Neuronal stem cell (in vitro differentiated cells): ENCODE data around the gene PLPP3.
A peak's percentile ranks its signal among the peaks of the same experiment; 100 is the strongest.

ENCODE experiments used
- DNase-seq: peaks from one replicate; pipeline ENCODE4 v3.0.0-alpha.2; 2013; ENCODE audit warnings: low spot score
- H2AFZ ChIP-seq: one replicate; pipeline ENCODE4 v1.6.1; 2013; ENCODE audit warnings: mild to moderate bottlenecking, low read length, inconsistent platforms
- H2AK5ac ChIP-seq: 2 replicates; pipeline ENCODE4 v1.6.1; 2013; ENCODE audit warnings: low read depth, mild to moderate bottlenecking, inconsistent platforms, low read length, moderate library complexity, mixed read lengths
- H2BK120ac ChIP-seq: 2 replicates; pipeline ENCODE4 v1.6.1; 2013; ENCODE audit warnings: low read depth, mild to moderate bottlenecking, inconsistent platforms, low read length, moderate library complexity, mixed read lengths
- H2BK12ac ChIP-seq: one replicate; pipeline ENCODE4 v1.6.1; 2013; ENCODE audit warnings: low read length, inconsistent platforms
- H2BK15ac ChIP-seq: 2 replicates; pipeline ENCODE4 v1.6.1; 2013; ENCODE audit warnings: mild to moderate bottlenecking, low read length, inconsistent platforms, mixed read lengths
- H2BK5ac ChIP-seq: one replicate; pipeline ENCODE4 v1.6.1; 2013; ENCODE audit warnings: inconsistent platforms, mild to moderate bottlenecking, low read length, moderate library complexity
- H3K14ac ChIP-seq: one replicate; pipeline ENCODE4 v1.6.1; 2013; ENCODE audit warnings: low read length, inconsistent platforms
- H3K18ac ChIP-seq: 2 replicates; pipeline ENCODE4 v1.6.1; 2013; ENCODE audit warnings: low read length, inconsistent platforms
- H3K23ac ChIP-seq: 2 replicates; pipeline ENCODE4 v1.6.1; 2013; ENCODE audit warnings: low read depth, mild to moderate bottlenecking, mixed read lengths, low read length, inconsistent platforms; ENCODE audit not compliant: poor library complexity
- H3K27ac ChIP-seq: replicated peaks from 3 replicates; pipeline ENCODE4 v1.5.1; 2013; ENCODE audit warnings: low read length, inconsistent platforms
- H3K27me3 ChIP-seq, 3 experiments: 2 replicates each; pipeline ENCODE4 v1.6.1; 2013; ENCODE audit warnings: low read length in 3 of 3, mild to moderate bottlenecking in 2 of 3, inconsistent platforms in 1 of 3, low read depth in 1 of 3, mixed read lengths in 1 of 3, moderate library complexity in 1 of 3; ENCODE audit not compliant: control insufficient read depth in 3 of 3, insufficient read depth in 3 of 3
- H3K36me3 ChIP-seq, 2 donors: replicated peaks in 1 of 2; 2 replicates each; pipeline ENCODE4 v1.6.1; 2013; ENCODE audit warnings: low read length in 2 of 2; ENCODE audit not compliant: control insufficient read depth in 2 of 2, insufficient read depth in 2 of 2
- H3K4ac ChIP-seq: 2 replicates; pipeline ENCODE4 v1.6.1; 2013; ENCODE audit warnings: inconsistent platforms, mild to moderate bottlenecking, low read length, moderate library complexity
- H3K4me1 ChIP-seq, 2 donors: 1 replicate in 1 of 2; 2 replicates in 1 of 2; pipeline ENCODE4 v1.6.1; 2013; ENCODE audit warnings: low read length in 2 of 2, low read depth in 1 of 2; ENCODE audit not compliant: control insufficient read depth in 2 of 2, insufficient read depth in 1 of 2
- H3K4me2 ChIP-seq: one replicate; pipeline ENCODE4 v1.6.1; 2013; ENCODE audit warnings: mild to moderate bottlenecking, low read length, inconsistent platforms; ENCODE audit not compliant: insufficient read depth, poor library complexity, severe bottlenecking
- H3K4me3 ChIP-seq, 2 donors: 2 replicates each; pipeline ENCODE4 v1.5.1; 2013; ENCODE audit warnings: low read length in 2 of 2, mild to moderate bottlenecking in 2 of 2, inconsistent platforms in 1 of 2, moderate library complexity in 1 of 2
- H3K79me1 ChIP-seq: one replicate; pipeline ENCODE4 v1.6.1; 2013; ENCODE audit warnings: low read depth, mild to moderate bottlenecking, inconsistent platforms, low read length, moderate library complexity
- H3K9ac ChIP-seq: one replicate; pipeline ENCODE4 v1.6.1; 2013; ENCODE audit warnings: mild to moderate bottlenecking, low read depth, low read length, inconsistent platforms; ENCODE audit not compliant: poor library complexity
- H3K9me3 ChIP-seq, 2 donors: replicated peaks in 1 of 2; 2 replicates each; pipeline versions ENCODE3 to v1.6.1; 2013; ENCODE audit warnings: low read length in 2 of 2, mild to moderate bottlenecking in 2 of 2, inconsistent platforms in 1 of 2, low read depth in 1 of 2, mixed read lengths in 1 of 2, moderate library complexity in 1 of 2; ENCODE audit not compliant: control insufficient read depth in 2 of 2, insufficient read depth in 1 of 2
- H4K8ac ChIP-seq: one replicate; pipeline ENCODE4 v1.6.1; 2013; ENCODE audit warnings: low read depth, mild to moderate bottlenecking, inconsistent platforms, low read length, moderate library complexity
- H4K91ac ChIP-seq: one replicate; pipeline ENCODE4 v1.6.1; 2013; ENCODE audit warnings: low read length, low read depth, mild to moderate bottlenecking, inconsistent platforms; ENCODE audit not compliant: poor library complexity
- WGBS, 2 donors: extraction: QIAGEN DNeasy Blood & Tissue Kit; methylation state at CpG; one replicate each; pipeline ENCODE4 v1.1.7; 2013; ENCODE audit warnings: missing lambda C conversion rate in 2 of 2, mixed read lengths in 1 of 2; ENCODE audit not compliant: insufficient read length in 2 of 2, insufficient replicate concordance in 1 of 2; ENCODE audit errors: extremely low coverage in 2 of 2; 5-methylcytosine and 5-hydroxymethylcytosine counted together

Gene PLPP3

DNA sequence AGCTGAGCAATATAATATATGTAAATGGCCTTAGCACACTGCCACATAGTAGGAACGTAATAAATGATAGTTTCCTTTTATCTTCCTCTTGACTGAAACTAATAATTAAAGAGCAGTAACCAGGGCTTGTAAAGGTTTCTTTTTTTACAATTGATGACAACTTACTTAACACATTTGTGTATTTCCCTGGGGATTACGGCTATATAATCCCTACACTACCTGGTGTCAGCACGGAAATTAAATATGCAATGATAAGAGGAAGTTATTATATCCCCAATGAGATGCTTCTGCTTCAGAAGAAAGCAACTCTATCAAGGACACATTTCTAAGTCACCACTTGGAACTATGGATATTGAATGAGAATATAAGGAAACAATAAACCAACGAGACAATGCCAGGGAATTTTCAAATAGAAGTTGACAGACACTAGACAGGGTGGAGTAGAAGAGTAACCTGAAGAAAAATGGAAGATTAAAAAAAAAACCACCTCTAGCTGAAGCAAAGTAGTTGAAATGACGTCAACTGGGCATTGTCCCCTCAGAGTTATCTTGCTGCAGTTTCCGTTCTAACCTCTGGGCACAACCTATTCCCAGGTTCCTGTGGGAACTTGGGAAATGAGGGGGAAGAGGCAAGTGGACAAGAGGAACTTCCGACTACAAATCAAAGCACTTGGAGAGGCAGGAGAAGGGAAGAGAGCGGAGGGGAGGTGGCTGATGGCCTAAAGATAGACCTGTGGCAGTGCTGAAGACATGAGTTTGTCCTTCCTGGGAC, 66.5 kb downstream of the PLPP3 start:
- WGBS, 2 donors, result no CpG with 5 or more reads among the region's 8 CpGs
- no peaks in the 10 kb centered on the region for H3K27me3 ChIP-seq
- H2AK5ac ChIP-seq, result no peak overlapping the region
- peaks cover 6 to 93% of the 10 kb centered on the region in 2 donors for H3K36me3 ChIP-seq
- H2BK5ac ChIP-seq, result no peak overlapping the region
- no peak overlapping the region for H3K18ac ChIP-seq
- H2BK12ac ChIP-seq, result no peak overlapping the region
- H3K27ac ChIP-seq, result no peak overlapping the region
- no peak overlapping the region for H2AFZ ChIP-seq
- no peak overlapping the region for H3K4me3 ChIP-seq
- H2BK120ac ChIP-seq, result no peak overlapping the region
- no peak overlapping the region for H3K23ac ChIP-seq
- H3K4me2 ChIP-seq, result no peak overlapping the region
- H3K14ac ChIP-seq, result no peak overlapping the region
- H3K9me3 ChIP-seq, result peaks cover 0 to 4% of the 10 kb centered on the region in 2 donors
- no peak for DNase-seq
- H3K4me1 ChIP-seq, result peaks cover 22 to 28% of the 10 kb centered on the region in 2 donors
- H4K8ac ChIP-seq, result no peak overlapping the region
- H3K4ac ChIP-seq, result no peak overlapping the region
- H4K91ac ChIP-seq, result no peak overlapping the region
- no peak overlapping the region for H2BK15ac ChIP-seq
- no peaks in the 10 kb centered on the region for H3K79me1 ChIP-seq
- no peak overlapping the region for H3K9ac ChIP-seq

DNA sequence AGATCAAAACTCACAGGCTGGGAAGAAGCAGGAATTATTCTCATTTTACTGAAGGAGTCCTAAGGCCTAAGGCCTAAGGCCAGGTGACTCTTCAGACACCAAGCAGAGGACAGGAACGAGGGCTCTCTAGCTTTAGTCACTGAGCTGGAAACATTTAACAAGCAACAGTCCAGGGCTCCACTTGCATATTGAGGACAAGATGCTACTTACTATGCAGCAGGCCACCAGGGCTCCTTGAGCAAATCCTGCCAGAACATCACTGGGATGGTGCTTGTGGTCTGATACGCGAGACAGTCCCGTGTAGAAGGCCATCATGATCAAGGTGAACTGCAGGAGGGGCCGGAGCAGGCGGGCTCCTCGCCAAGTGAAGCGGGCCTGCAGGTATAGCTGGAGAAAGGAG, 67.6 kb downstream of the PLPP3 start:
- H2BK5ac ChIP-seq, result no peak overlapping the region
- H3K4me3 ChIP-seq, result no peak overlapping the region
- no peaks in the 10 kb centered on the region for H3K79me1 ChIP-seq
- no peak overlapping the region for H3K27ac ChIP-seq
- H3K4ac ChIP-seq, result no peak overlapping the region
- H2BK12ac ChIP-seq, result no peak overlapping the region
- no peak overlapping the region for H3K23ac ChIP-seq
- peaks cover 0 to 11% of the 10 kb centered on the region in 2 donors for H3K9me3 ChIP-seq
- DNase-seq, result no peak
- H3K18ac ChIP-seq, result no peak overlapping the region
- no CpG with 5 or more reads among the region's 8 CpGs for WGBS, 2 donors
- H3K14ac ChIP-seq, result no peak overlapping the region
- H4K91ac ChIP-seq, result no peak overlapping the region
- no peak overlapping the region for H2BK120ac ChIP-seq
- H3K4me1 ChIP-seq, result peaks cover 25 to 26% of the 10 kb centered on the region in 2 donors
- no peaks in the 10 kb centered on the region for H3K27me3 ChIP-seq
- no peak overlapping the region for H2AFZ ChIP-seq
- H2AK5ac ChIP-seq, result no peak overlapping the region
- H4K8ac ChIP-seq, result no peak overlapping the region
- H2BK15ac ChIP-seq, result no peak overlapping the region
- no peak overlapping the region for H3K9ac ChIP-seq
- peaks cover 13 to 93% of the 10 kb centered on the region in 2 donors for H3K36me3 ChIP-seq
- no peak overlapping the region for H3K4me2 ChIP-seq

DNA sequence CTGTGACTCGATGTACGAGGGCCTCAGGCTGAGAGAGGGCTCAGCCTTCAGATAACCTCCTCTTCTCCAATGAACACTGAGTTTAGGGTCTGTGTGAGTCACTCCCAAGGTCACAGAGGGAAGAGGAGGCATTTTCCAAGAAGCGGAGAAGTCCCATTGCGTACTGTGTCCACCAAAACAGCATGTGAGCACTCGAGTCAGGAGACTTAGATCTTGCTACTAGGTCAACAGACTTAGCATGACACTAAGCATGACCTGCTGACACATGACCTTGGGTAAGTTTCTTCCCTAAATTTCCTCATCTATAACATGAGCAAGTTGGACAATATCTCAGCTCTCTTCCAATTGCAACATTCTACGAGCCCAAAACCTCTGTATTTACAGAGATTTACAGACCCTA, 68.0 kb downstream of the PLPP3 start:
- H4K8ac ChIP-seq, result no peak overlapping the region
- no peaks in the 10 kb centered on the region for H3K27me3 ChIP-seq
- peaks cover 0 to 11% of the 10 kb centered on the region in 2 donors for H3K9me3 ChIP-seq
- H3K36me3 ChIP-seq, result peaks cover 16 to 93% of the 10 kb centered on the region in 2 donors
- no peak overlapping the region for H2BK120ac ChIP-seq
- peak overlapping the region; percentile 9 for H3K18ac ChIP-seq
- no peak overlapping the region for H2AFZ ChIP-seq
- no peak overlapping the region for H3K9ac ChIP-seq
- H2AK5ac ChIP-seq, result no peak overlapping the region
- peaks cover 26% of the 10 kb centered on the region in 2 donors for H3K4me1 ChIP-seq
- no peak overlapping the region for H3K4ac ChIP-seq
- H3K14ac ChIP-seq, result no peak overlapping the region
- no peak overlapping the region for H3K4me3 ChIP-seq
- H3K23ac ChIP-seq, result no peak overlapping the region
- H2BK15ac ChIP-seq, result no peak overlapping the region
- no peaks in the 10 kb centered on the region for H3K79me1 ChIP-seq
- H2BK12ac ChIP-seq, result no peak overlapping the region
- no peak for DNase-seq
- no CpG with 5 or more reads among the region's 6 CpGs for WGBS, 2 donors
- no peak overlapping the region for H3K4me2 ChIP-seq
- H2BK5ac ChIP-seq, result no peak overlapping the region
- H4K91ac ChIP-seq, result no peak overlapping the region
- H3K27ac ChIP-seq, result peak overlapping the region; percentile 92

DNA sequence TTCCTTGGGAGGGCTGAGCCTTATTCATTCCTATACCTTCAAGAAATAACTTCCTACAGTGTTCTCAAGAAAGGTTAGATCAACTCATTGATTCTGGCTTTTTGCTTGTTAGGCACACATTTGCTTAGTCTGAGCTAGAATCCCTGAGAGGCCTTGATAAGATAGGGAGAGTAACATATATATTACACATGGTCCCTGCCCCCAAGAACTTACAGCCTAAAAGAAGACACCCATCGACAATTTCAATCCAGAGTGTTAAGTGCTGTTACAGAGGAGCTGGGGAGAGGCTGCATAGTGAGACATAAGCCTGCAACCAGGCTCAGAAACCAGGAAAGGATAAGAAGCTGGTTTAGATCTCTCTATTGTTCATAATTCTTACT, 68.7 kb downstream of the PLPP3 start:
- Histone ChIP-seq H2BK15ac (no peak overlapping the region), H4K8ac (no peak overlapping the region), H3K14ac (no peak overlapping the region), H2AFZ (no peak overlapping the region), H3K27ac (peak overlapping the region; percentile 92), H2BK120ac (no peak overlapping the region), H3K23ac (no peak overlapping the region), H3K9me3 (peaks cover 0 to 11% of the 10 kb centered on the region in 2 donors), H3K18ac (no peak overlapping the region), H3K4me2 (no peak overlapping the region), H4K91ac (no peak overlapping the region), H2AK5ac (no peak overlapping the region), H2BK12ac (no peak overlapping the region), H3K9ac (no peak overlapping the region), H3K79me1 (peaks cover 2% of the 10 kb centered on the region), H3K27me3 (no peaks in the 10 kb centered on the region), H3K4me1 (peaks cover 28% of the 10 kb centered on the region in 2 donors), H3K36me3 (peaks cover 18 to 93% of the 10 kb centered on the region in 2 donors), H3K4me3 (no peak overlapping the region), H2BK5ac (no peak overlapping the region), H3K4ac (no peak overlapping the region)
- no CpG with 5 or more reads among the region's 1 CpG for WGBS, 2 donors
- no peak for DNase-seq
